SK-N-SH (cell line): ENCODE measurements around the gene ARHGAP6. TPM values are rescaled to one million over a fixed set of nuclear protein-coding genes. Genes with fewer than 3 reads are reported as not detected.

Source experiments
- CTCF ChIA-PET: fragments of 300-600, 350-600 bp; formaldehyde crosslinking; extraction: SDS; loops from one replicate; lab custom pipeline; 2021; lab: Yijun Ruan, JAX
- POLR2A ChIA-PET: fragments of 350-600 bp; sonication (Branson Sonifier 250); formaldehyde crosslinking; extraction: SDS; loops from one replicate; lab custom pipeline; 2020; ENCODE audit warnings: antibody characterized with exemption, inconsistent platforms; lab: Yijun Ruan, JAX
- DNase-seq: peaks from one replicate; pipeline ENCODE4 v3.0.0; 2012
- H2AFZ ChIP-seq: fragments of 200-600 bp; sonication (generic); 2 replicates; pipeline ENCODE4 v1.8.1; 2016; ENCODE audit warnings: antibody characterized with exemption, mild to moderate bottlenecking, low read depth
- H3F3A ChIP-seq: fragments of 200-600 bp; sonication (generic); replicated peaks from 2 replicates; pipeline ENCODE3; 2016; ENCODE audit warnings: antibody characterized with exemption, mild to moderate bottlenecking; ENCODE audit not compliant: insufficient read depth
- H3K27ac ChIP-seq, 2 experiments: fragments of 200-500 bp in 1 of 2; fragments of 200-600 bp in 1 of 2; sonication (Bioruptor generic) in 1 of 2; sonication (generic), shearing (Covaris generic) in 1 of 2; 2 replicates each; pipeline versions ENCODE4 v1.5.1 to v1.6.1; 2014 to 2016; ENCODE audit warnings: low read depth in 2 of 2, inconsistent platforms in 1 of 2, low read length in 1 of 2, mild to moderate bottlenecking in 1 of 2, mixed read lengths in 1 of 2
- H3K27me3 ChIP-seq: fragments of 200-600 bp; sonication (generic), shearing (Covaris generic); 2 replicates; pipeline ENCODE4 v1.6.1; 2016; ENCODE audit warnings: mixed run types; ENCODE audit not compliant: insufficient read depth
- H3K36me3 ChIP-seq, 2 experiments: fragments of 200-500 bp in 1 of 2; fragments of 200-600 bp in 1 of 2; sonication (Bioruptor generic) in 1 of 2; sonication (generic) in 1 of 2; replicated peaks in 1 of 2; 2 replicates each; pipeline versions ENCODE3 to v1.5.1; 2014 to 2016; ENCODE audit warnings: low read length in 1 of 2, mild to moderate bottlenecking in 1 of 2; ENCODE audit not compliant: insufficient read depth in 2 of 2, control insufficient read depth in 1 of 2
- H3K4me1 ChIP-seq, 2 experiments: fragments of 200-500 bp in 1 of 2; fragments of 200-600 bp in 1 of 2; sonication (Bioruptor generic) in 1 of 2; sonication (generic), shearing (Covaris generic) in 1 of 2; 2 replicates each; pipeline versions ENCODE4 v1.5.1 to v1.6.1; 2014 to 2016; ENCODE audit warnings: low read depth in 1 of 2, low read length in 1 of 2, mixed run types in 1 of 2; ENCODE audit not compliant: insufficient read depth in 2 of 2, control insufficient read depth in 1 of 2
- H3K4me2 ChIP-seq: fragments of 200-600 bp; sonication (generic), shearing (Covaris generic); 2 replicates; pipeline ENCODE4 v1.6.1; 2017; ENCODE audit warnings: mixed run types
- H3K4me3 ChIP-seq, 2 experiments: fragments of 200-500 bp in 1 of 2; fragments of 200-600 bp in 1 of 2; sonication (Bioruptor generic) in 1 of 2; sonication (generic), shearing (Covaris generic) in 1 of 2; 2 replicates each; pipeline versions ENCODE4 v1.5.1 to v1.8.1; 2014 to 2016; ENCODE audit warnings: low read depth in 2 of 2, inconsistent platforms in 1 of 2, low read length in 1 of 2, mild to moderate bottlenecking in 1 of 2, mixed read lengths in 1 of 2, moderate library complexity in 1 of 2
- H3K79me2 ChIP-seq: fragments of 200-600 bp; sonication (generic); 2 replicates; pipeline ENCODE4 v1.8.1; 2017; ENCODE audit warnings: mild to moderate bottlenecking; ENCODE audit not compliant: insufficient read depth
- H3K9ac ChIP-seq: fragments of 200-600 bp; sonication (generic); 2 replicates; pipeline ENCODE4 v1.6.1; 2017; ENCODE audit warnings: mixed run types
- H3K9me2 ChIP-seq: fragments of 200-600 bp; sonication (generic); 2 replicates; pipeline ENCODE4 v1.6.1; 2017; ENCODE audit warnings: mixed run types
- H3K9me3 ChIP-seq: fragments of 200-600 bp; sonication (generic); 2 replicates; pipeline ENCODE4 v1.6.1; 2017; ENCODE audit warnings: mixed run types, mild to moderate bottlenecking, moderate library complexity
- H4K20me1 ChIP-seq: fragments of 200-600 bp; sonication (generic); 2 replicates; pipeline ENCODE4 v1.6.1; 2017; ENCODE audit warnings: mild to moderate bottlenecking, mixed run types; ENCODE audit not compliant: insufficient read depth
- ELF1 ChIP-seq: IDR thresholded peaks from 2 replicates; pipeline ENCODE4 v1.4.0; 2012
- FOSL2 ChIP-seq: IDR thresholded peaks from 2 replicates; pipeline ENCODE4 v1.4.0; 2012; ENCODE audit warnings: low read depth, mild to moderate bottlenecking, moderate library complexity, borderline replicate concordance
- FOXJ3 ChIP-seq: sonication (generic); formaldehyde crosslinking; IDR thresholded peaks from 2 replicates; pipeline ENCODE4 v1.5.1; 2020; ENCODE audit warnings: mild to moderate bottlenecking, missing genetic modification reagents
- GATA2 ChIP-seq: sonication (generic); formaldehyde crosslinking; IDR thresholded peaks from 2 replicates; pipeline ENCODE4 v1.5.0; 2020; ENCODE audit warnings: mild to moderate bottlenecking, missing genetic modification reagents
- JUND ChIP-seq: IDR thresholded peaks from 2 replicates; pipeline ENCODE4 v1.4.0; 2012
- MEF2A ChIP-seq: IDR thresholded peaks from 2 replicates; pipeline ENCODE4 v1.4.0; 2012; ENCODE audit warnings: low read depth, borderline replicate concordance
- MXI1 ChIP-seq: IDR thresholded peaks from 2 replicates; pipeline ENCODE4 v1.6.1; 2012; ENCODE audit warnings: mild to moderate bottlenecking, low read depth, low read length, improper control_type of control experiment
- POLR2AphosphoS5 ChIP-seq: IDR thresholded peaks from 2 replicates; pipeline ENCODE4 v1.6.1; 2012; ENCODE audit warnings: low read depth, low read length
- RCOR1 ChIP-seq: fragments of 150-350 bp; IDR thresholded peaks from 2 replicates; pipeline ENCODE4 v1.6.1; 2017; ENCODE audit warnings: antibody characterized with exemption, low read length
- RFX5 ChIP-seq: IDR thresholded peaks from 2 replicates; pipeline ENCODE4 v1.6.1; 2012; ENCODE audit warnings: mild to moderate bottlenecking, improper control_type of control experiment, low read length
- SMC3 ChIP-seq: IDR thresholded peaks from 2 replicates; pipeline ENCODE4 v1.6.1; 2012; ENCODE audit warnings: low read depth, low read length, improper control_type of control experiment
- TAF1 ChIP-seq: IDR thresholded peaks from 2 replicates; pipeline ENCODE4 v1.6.1; 2012; ENCODE audit warnings: low read depth, mild to moderate bottlenecking, low read length, moderate library complexity, borderline replicate concordance
- TCF12 ChIP-seq: IDR thresholded peaks from 2 replicates; pipeline ENCODE4 v1.4.0; 2012
- TEAD4 ChIP-seq: IDR thresholded peaks from 2 replicates; pipeline ENCODE4 v1.4.0; 2012; ENCODE audit warnings: mild to moderate bottlenecking, borderline replicate concordance; ENCODE audit not compliant: insufficient read depth
- WGBS: methylation state at CpG from one replicate; pipeline ENCODE4 v1.1.6; 2017; ENCODE audit warnings: low lambda C conversion rate; 5-methylcytosine and 5-hydroxymethylcytosine counted together
- polyA plus RNA-seq, 3 experiments: library from polyadenylated mRNA; depleted of rRNA; stranded (reverse); fragments of >200 nt; gene quantifications; 2 replicates each; pipeline ENCODE4 v1.2.3, GENCODE V29; 2012
- TF ChIP-seq, protein P1 (sequence below): IDR thresholded peaks from 2 replicates; pipeline ENCODE4 v1.4.0; 2012; ENCODE audit warnings: low read depth, borderline replicate concordance
- TF ChIP-seq, protein P2 (sequence below): IDR thresholded peaks from 2 replicates; pipeline ENCODE4 v1.6.1; 2012; ENCODE audit warnings: mild to moderate bottlenecking, low read depth, low read length, moderate library complexity
- TF ChIP-seq, protein P3 (sequence below): fragments of 150-350 bp; IDR thresholded peaks from 2 replicates; pipeline ENCODE4 v1.6.1; 2017; ENCODE audit warnings: antibody characterized with exemption, low read length, low read depth, borderline replicate concordance
- TF ChIP-seq, protein P4 (sequence below): fragments of 200-600 bp; sonication (generic); IDR thresholded peaks from 2 replicates; pipeline ENCODE4 v1.6.1; 2017; ENCODE audit warnings: antibody characterized with exemption, mild to moderate bottlenecking, moderate library complexity

ARHGAP6 gene
- polyA plus RNA-seq, 1 of the 3 experiments (the other 2 are of a cell fraction), result 0.16 TPM

DNA sequence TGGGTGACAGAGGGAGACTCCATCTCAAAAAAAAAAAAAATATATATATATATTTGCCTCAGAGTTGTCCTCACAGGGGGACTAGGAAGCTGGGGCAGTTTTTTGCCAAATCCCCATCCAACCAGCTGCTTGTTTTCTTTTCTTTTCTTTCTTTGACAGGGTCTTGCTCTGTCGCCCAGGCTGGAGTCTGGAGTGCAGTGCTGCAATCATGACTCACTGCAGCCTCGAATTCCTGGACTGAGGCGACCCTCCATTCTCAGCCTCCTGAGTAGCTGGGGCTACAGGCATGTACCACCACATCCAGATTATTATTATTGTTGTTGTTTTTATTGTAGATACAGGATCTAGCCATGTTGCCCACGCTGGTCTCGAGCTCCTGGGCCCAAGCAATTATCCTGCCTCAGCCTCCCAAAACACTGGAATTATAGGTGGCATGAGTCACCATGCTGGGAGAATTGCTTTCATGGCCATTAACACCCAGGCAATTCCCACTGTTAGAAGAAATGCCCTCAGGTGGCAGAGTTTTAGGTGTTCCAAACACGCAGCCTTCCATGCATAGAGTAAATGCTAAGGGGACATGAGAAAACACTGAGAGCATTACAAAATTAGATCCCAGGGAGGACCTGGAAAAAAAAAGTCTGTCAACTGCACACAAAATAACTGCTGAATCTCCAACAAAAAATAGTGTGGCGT lies 98.0 kb downstream of the ARHGAP6 start:
- H3K9me3 ChIP-seq, result no peaks in the 10 kb centered on the region
- H3K4me3 ChIP-seq, result no peak overlapping the region
- TF ChIP-seq RFX5, result no peak
- TF ChIP-seq, protein P1, sequence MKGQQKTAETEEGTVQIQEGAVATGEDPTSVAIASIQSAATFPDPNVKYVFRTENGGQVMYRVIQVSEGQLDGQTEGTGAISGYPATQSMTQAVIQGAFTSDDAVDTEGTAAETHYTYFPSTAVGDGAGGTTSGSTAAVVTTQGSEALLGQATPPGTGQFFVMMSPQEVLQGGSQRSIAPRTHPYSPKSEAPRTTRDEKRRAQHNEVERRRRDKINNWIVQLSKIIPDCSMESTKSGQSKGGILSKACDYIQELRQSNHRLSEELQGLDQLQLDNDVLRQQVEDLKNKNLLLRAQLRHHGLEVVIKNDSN, result no peak
- TF ChIP-seq MEF2A, result no peak
- TF ChIP-seq TAF1, result no peak
- TF ChIP-seq, protein P2, sequence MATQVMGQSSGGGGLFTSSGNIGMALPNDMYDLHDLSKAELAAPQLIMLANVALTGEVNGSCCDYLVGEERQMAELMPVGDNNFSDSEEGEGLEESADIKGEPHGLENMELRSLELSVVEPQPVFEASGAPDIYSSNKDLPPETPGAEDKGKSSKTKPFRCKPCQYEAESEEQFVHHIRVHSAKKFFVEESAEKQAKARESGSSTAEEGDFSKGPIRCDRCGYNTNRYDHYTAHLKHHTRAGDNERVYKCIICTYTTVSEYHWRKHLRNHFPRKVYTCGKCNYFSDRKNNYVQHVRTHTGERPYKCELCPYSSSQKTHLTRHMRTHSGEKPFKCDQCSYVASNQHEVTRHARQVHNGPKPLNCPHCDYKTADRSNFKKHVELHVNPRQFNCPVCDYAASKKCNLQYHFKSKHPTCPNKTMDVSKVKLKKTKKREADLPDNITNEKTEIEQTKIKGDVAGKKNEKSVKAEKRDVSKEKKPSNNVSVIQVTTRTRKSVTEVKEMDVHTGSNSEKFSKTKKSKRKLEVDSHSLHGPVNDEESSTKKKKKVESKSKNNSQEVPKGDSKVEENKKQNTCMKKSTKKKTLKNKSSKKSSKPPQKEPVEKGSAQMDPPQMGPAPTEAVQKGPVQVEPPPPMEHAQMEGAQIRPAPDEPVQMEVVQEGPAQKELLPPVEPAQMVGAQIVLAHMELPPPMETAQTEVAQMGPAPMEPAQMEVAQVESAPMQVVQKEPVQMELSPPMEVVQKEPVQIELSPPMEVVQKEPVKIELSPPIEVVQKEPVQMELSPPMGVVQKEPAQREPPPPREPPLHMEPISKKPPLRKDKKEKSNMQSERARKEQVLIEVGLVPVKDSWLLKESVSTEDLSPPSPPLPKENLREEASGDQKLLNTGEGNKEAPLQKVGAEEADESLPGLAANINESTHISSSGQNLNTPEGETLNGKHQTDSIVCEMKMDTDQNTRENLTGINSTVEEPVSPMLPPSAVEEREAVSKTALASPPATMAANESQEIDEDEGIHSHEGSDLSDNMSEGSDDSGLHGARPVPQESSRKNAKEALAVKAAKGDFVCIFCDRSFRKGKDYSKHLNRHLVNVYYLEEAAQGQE, result no peak
- no peak for TF ChIP-seq RCOR1
- no peak for TF ChIP-seq FOXJ3
- TF ChIP-seq FOSL2, result no peak
- TF ChIP-seq ELF1, result no peak
- TF ChIP-seq JUND, result no peak
- TF ChIP-seq POLR2AphosphoS5, result no peak
- no peak for TF ChIP-seq MXI1
- no peak for TF ChIP-seq TCF12
- no peak for TF ChIP-seq SMC3
- no peak for TF ChIP-seq TEAD4
- TF ChIP-seq, protein P3, sequence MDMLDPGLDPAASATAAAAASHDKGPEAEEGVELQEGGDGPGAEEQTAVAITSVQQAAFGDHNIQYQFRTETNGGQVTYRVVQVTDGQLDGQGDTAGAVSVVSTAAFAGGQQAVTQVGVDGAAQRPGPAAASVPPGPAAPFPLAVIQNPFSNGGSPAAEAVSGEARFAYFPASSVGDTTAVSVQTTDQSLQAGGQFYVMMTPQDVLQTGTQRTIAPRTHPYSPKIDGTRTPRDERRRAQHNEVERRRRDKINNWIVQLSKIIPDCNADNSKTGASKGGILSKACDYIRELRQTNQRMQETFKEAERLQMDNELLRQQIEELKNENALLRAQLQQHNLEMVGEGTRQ, result no peak
- TF ChIP-seq, protein P4, sequence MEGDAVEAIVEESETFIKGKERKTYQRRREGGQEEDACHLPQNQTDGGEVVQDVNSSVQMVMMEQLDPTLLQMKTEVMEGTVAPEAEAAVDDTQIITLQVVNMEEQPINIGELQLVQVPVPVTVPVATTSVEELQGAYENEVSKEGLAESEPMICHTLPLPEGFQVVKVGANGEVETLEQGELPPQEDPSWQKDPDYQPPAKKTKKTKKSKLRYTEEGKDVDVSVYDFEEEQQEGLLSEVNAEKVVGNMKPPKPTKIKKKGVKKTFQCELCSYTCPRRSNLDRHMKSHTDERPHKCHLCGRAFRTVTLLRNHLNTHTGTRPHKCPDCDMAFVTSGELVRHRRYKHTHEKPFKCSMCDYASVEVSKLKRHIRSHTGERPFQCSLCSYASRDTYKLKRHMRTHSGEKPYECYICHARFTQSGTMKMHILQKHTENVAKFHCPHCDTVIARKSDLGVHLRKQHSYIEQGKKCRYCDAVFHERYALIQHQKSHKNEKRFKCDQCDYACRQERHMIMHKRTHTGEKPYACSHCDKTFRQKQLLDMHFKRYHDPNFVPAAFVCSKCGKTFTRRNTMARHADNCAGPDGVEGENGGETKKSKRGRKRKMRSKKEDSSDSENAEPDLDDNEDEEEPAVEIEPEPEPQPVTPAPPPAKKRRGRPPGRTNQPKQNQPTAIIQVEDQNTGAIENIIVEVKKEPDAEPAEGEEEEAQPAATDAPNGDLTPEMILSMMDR, result no peak
- TF ChIP-seq GATA2 (CRISPR knock-in tag), result no peak
- no peaks in the 10 kb centered on the region for H3K36me3 ChIP-seq
- POLR2A ChIA-PET, result no interaction called here
- no peak for DNase-seq
- no peaks in the 10 kb centered on the region for H3K4me1 ChIP-seq
- H3K79me2 ChIP-seq, result no peaks in the 10 kb centered on the region
- CTCF ChIA-PET, result no interaction called here
- no peak overlapping the region for H3K27ac ChIP-seq
- no peak overlapping the region for H3K4me2 ChIP-seq
- H3K9me2 ChIP-seq, result no peaks in the 10 kb centered on the region
- H2AFZ ChIP-seq, result no peak overlapping the region
- 0 out of 2 replicates have a peak, but pooled peaks cover 8% of the 10 kb centered on the region for H3K27me3 ChIP-seq
- no peaks in the 10 kb centered on the region for H4K20me1 ChIP-seq
- WGBS, result 21% methylated on average over 7 of the region's 7 CpGs
- no peak overlapping the region for H3K9ac ChIP-seq
- H3F3A ChIP-seq, result no peaks in the 10 kb centered on the region
